Karpas-422 (cell line): ENCODE data around the gene TUBB3. TPM values are rescaled to one million over a fixed set of nuclear protein-coding genes. Genes with fewer than 3 reads are reported as not detected.

Experiments
- DNase-seq: peaks from one replicate; pipeline ENCODE4 v3.0.0-alpha.2; 2015
- H2AFZ ChIP-seq: fragments of 200-600 bp; sonication (generic); 2 replicates; pipeline ENCODE4 v1.6.1; 2014; ENCODE audit warnings: antibody characterized with exemption, low read length, mixed read lengths
- H3K27ac ChIP-seq: fragments of 200-600 bp; sonication (generic); 2 replicates; pipeline ENCODE4 v1.5.1; 2014; ENCODE audit warnings: mild to moderate bottlenecking, low read length, moderate library complexity
- H3K27me3 ChIP-seq: fragments of 200-600 bp; sonication (generic); 2 replicates; pipeline ENCODE4 v1.6.1; 2014; ENCODE audit warnings: low read length, mixed read lengths
- H3K36me3 ChIP-seq: fragments of 200-600 bp; sonication (generic); 2 replicates; pipeline ENCODE4 v1.6.1; 2014; ENCODE audit warnings: low read length, mixed read lengths; ENCODE audit not compliant: insufficient read depth
- H3K4me1 ChIP-seq: fragments of 200-600 bp; sonication (generic); 2 replicates; pipeline ENCODE4 v1.6.1; 2014; ENCODE audit warnings: mild to moderate bottlenecking, low read length, mixed read lengths
- H3K4me2 ChIP-seq: fragments of 200-600 bp; sonication (generic); 2 replicates; pipeline ENCODE4 v1.6.1; 2014; ENCODE audit warnings: low read length, low read depth, mild to moderate bottlenecking; ENCODE audit not compliant: poor library complexity, severe bottlenecking
- H3K4me3 ChIP-seq: fragments of 200-600 bp; sonication (generic); 2 replicates; pipeline ENCODE4 v1.5.1; 2014; ENCODE audit warnings: mild to moderate bottlenecking, antibody characterized with exemption, low read length, mixed read lengths
- H3K79me2 ChIP-seq: fragments of 200-600 bp; sonication (generic); 2 replicates; pipeline ENCODE4 v1.6.1; 2014; ENCODE audit warnings: mild to moderate bottlenecking, low read length, mixed read lengths
- H3K9ac ChIP-seq: fragments of 200-600 bp; sonication (generic); 2 replicates; pipeline ENCODE4 v1.6.0; 2014; ENCODE audit warnings: low read length
- H3K9me2 ChIP-seq: fragments of 200-600 bp; sonication (generic), shearing (Covaris generic); replicated peaks from 2 replicates; pipeline ENCODE4 v1.6.0; 2014; ENCODE audit warnings: mild to moderate bottlenecking, low read length, moderate library complexity; ENCODE audit not compliant: insufficient read depth
- H3K9me3 ChIP-seq: fragments of 300-700, 200-600 bp; sonication (generic); 2 replicates; pipeline ENCODE4 v1.6.1; 2014; ENCODE audit warnings: low read length, mixed read lengths
- H4K20me1 ChIP-seq: fragments of 200-600 bp; sonication (generic); 2 replicates; pipeline ENCODE4 v1.6.1; 2014; ENCODE audit warnings: mild to moderate bottlenecking, antibody characterized with exemption, low read length, low read depth; ENCODE audit not compliant: insufficient read depth
- total RNA-seq: library from RNA; depleted of rRNA; stranded (reverse); fragments of >200 nt; shearing (Covaris generic); gene quantifications from 2 replicates; pipeline ENCODE4 v1.2.3, GENCODE V29; 2014; ENCODE audit warnings: low replicate concordance

The TUBB3 gene
- total RNA-seq, 1 experiment from 2014 or later: 210 TPM

DNA sequence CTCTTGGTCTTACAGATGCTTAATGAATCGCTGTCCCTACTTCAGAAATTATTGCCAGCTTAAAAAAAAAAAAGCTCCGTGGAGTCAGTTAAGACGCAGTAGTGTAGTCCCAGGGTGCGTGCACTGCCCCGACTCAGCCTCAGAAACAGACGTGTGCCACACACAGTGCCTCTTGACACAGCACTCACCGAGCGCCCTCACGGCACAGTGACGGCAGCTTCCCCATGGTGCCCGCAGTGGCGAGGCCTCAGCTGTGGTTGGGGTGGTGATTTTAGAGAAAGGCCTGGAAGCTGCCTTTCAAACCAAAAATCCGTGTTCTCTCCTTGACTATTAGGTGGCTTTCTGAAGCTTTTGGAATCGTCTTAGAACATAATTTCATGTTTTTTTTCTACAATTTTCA, 35.9 kb upstream of the TUBB3 start:
- no peaks in the 10 kb centered on the region for H4K20me1 ChIP-seq
- H2AFZ ChIP-seq: no peak overlapping the region
- no peak for DNase-seq
- H3K4me2 ChIP-seq: no peak overlapping the region
- H3K9me3 ChIP-seq: no peaks in the 10 kb centered on the region
- no peaks in the 10 kb centered on the region for H3K9me2 ChIP-seq
- no peak overlapping the region for H3K27ac ChIP-seq
- H3K36me3 ChIP-seq: peaks cover 24% of the 10 kb centered on the region; the same call in 1 of the 2 replicates
- no peak overlapping the region for H3K9ac ChIP-seq
- peaks cover 6% of the 10 kb centered on the region for H3K79me2 ChIP-seq
- H3K4me3 ChIP-seq: no peak overlapping the region
- no peaks in the 10 kb centered on the region for H3K27me3 ChIP-seq
- no peaks in the 10 kb centered on the region for H3K4me1 ChIP-seq

GRCh38 chr16:89890200-89890599, 32.9 kb upstream of the TUBB3 start:
- Histone ChIP-seq H3K79me2 (no peaks in the 10 kb centered on the region), H2AFZ (no peak overlapping the region), H3K9me3 (no peaks in the 10 kb centered on the region), H3K36me3 (peaks cover 22% of the 10 kb centered on the region; the same call in 1 of the 2 replicates), H4K20me1 (no peaks in the 10 kb centered on the region), H3K9me2 (no peaks in the 10 kb centered on the region), H3K9ac (no peak overlapping the region), H3K4me3 (no peak overlapping the region), H3K27me3 (no peaks in the 10 kb centered on the region), H3K4me2 (no peak overlapping the region), H3K4me1 (no peaks in the 10 kb centered on the region), H3K27ac (no peak overlapping the region)
- no peak for DNase-seq

- H3K36me3 ChIP-seq: peaks cover 22% of the 10 kb centered on the region; the same call in 1 of the 2 replicates
- H3K9me2 ChIP-seq: no peaks in the 10 kb centered on the region
- H3K4me2 ChIP-seq: no peak overlapping the region
- H3K9ac ChIP-seq: no peak overlapping the region
- H3K4me1 ChIP-seq: no peaks in the 10 kb centered on the region
- no peak overlapping the region for H3K27ac ChIP-seq
- no peak overlapping the region for H2AFZ ChIP-seq
- H4K20me1 ChIP-seq: no peaks in the 10 kb centered on the region
- no peaks in the 10 kb centered on the region for H3K9me3 ChIP-seq
- H3K27me3 ChIP-seq: no peaks in the 10 kb centered on the region
- DNase-seq: no peak
- no peak overlapping the region for H3K4me3 ChIP-seq
- H3K79me2 ChIP-seq: no peaks in the 10 kb centered on the region
Observed at GRCh38 chr16:89890886-89891657, 32.1 kb upstream of the TUBB3 start.

DNA sequence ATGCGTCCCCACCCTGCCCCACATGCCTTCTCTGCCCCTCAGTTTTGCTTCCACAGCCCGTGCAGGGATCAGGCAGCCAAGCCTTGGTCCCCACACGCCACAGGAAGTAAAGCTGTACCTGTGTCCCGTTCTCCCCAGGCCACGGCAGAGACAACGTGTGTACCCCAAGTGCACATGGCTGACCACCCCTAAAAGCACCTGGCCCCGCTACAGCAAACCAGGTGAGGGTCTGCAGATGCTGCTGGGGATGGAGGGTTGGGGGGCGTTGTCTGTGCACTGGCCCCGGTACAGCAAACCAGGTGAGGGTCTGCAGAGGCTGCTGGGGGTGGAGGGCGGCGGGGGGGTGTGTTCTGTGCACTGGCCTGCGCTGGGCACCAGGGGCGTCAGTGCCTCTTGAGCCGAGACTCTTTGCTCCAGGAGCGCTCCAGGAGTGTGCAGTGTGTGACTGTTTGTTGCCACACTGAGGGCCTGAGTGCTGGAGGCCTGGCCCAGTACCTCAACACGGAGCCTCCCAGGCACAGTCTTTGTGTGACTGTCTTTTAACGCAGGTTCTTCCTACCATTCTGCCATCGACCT, 31.0 kb upstream of the TUBB3 start:
- H3K36me3 ChIP-seq: peaks cover 19% of the 10 kb centered on the region; the same call in 1 of the 2 replicates
- no peak for DNase-seq
- no peaks in the 10 kb centered on the region for H3K79me2 ChIP-seq
- H4K20me1 ChIP-seq: no peaks in the 10 kb centered on the region
- H3K9me2 ChIP-seq: no peaks in the 10 kb centered on the region
- H3K27me3 ChIP-seq: no peaks in the 10 kb centered on the region
- no peak overlapping the region for H3K4me3 ChIP-seq
- no peak overlapping the region for H3K27ac ChIP-seq
- H3K4me2 ChIP-seq: no peak overlapping the region
- H2AFZ ChIP-seq: no peak overlapping the region
- H3K9me3 ChIP-seq: no peaks in the 10 kb centered on the region
- no peaks in the 10 kb centered on the region for H3K4me1 ChIP-seq
- H3K9ac ChIP-seq: no peak overlapping the region

GRCh38 chr16:89892635-89893034, 30.5 kb upstream of the TUBB3 start:
- Histone ChIP-seq H4K20me1 (no peaks in the 10 kb centered on the region), H3K27ac (no peak overlapping the region), H3K9ac (no peak overlapping the region), H2AFZ (no peak overlapping the region), H3K27me3 (no peaks in the 10 kb centered on the region), H3K4me3 (no peak overlapping the region), H3K4me2 (no peak overlapping the region), H3K9me2 (no peaks in the 10 kb centered on the region), H3K36me3 (peaks cover 14% of the 10 kb centered on the region; the same call in 1 of the 2 replicates), H3K79me2 (no peaks in the 10 kb centered on the region), H3K9me3 (no peaks in the 10 kb centered on the region), H3K4me1 (no peaks in the 10 kb centered on the region)
- DNase-seq: no peak

DNA sequence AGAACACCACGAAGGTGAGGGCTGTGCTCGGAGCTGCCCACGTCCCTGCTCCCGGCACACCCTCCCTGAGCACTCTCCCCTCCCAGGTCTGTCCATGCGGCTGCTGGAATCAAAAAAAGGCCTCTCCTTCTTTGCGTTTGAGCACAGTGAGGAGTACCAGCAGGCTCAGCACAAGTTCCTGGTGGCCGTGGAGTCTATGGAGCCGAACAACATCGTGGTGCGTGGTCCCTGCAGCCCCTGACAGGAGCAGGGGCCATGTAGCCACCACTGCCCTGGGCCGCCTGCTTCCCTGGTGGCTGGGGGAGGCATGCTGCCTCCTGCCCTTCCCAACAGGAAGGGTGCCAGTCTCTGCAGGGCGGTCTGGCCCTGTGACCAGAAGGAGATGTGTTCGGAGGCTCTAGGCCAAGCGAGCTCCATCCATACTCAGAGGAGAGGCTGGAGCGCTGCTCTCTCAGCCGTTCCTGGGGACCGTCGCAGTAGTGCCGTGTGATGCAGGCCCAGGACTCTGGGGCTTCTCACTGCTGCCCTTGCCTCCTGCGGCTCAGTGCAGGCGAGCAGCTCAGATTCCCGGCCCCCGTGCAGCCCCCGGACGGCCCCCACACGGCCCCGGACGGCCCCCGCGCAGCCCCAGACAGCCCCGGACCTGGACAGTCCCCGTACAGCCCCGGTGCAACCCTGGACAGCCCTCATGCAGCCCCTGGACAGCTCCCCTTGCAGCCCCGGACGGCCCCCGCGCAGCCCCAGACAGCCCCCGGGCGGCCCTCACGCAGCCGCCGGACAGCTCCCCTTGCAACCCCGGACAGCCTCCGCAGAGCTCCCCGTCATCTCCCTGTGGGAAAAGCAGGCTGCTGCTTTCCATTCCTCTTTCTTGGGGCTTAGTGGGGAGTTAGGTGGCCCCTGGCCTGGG, 29.2 kb upstream of the TUBB3 start:
- Histone ChIP-seq H3K9ac (no peak overlapping the region), H3K27ac (no peak overlapping the region), H3K9me2 (no peaks in the 10 kb centered on the region), H2AFZ (no peak overlapping the region), H3K27me3 (no peaks in the 10 kb centered on the region), H3K36me3 (peaks cover 17% of the 10 kb centered on the region; the same call in 1 of the 2 replicates), H4K20me1 (no peaks in the 10 kb centered on the region), H3K9me3 (no peaks in the 10 kb centered on the region), H3K4me2 (no peak overlapping the region), H3K79me2 (no peaks in the 10 kb centered on the region), H3K4me3 (no peak overlapping the region), H3K4me1 (no peaks in the 10 kb centered on the region)
- no peak for DNase-seq

DNA sequence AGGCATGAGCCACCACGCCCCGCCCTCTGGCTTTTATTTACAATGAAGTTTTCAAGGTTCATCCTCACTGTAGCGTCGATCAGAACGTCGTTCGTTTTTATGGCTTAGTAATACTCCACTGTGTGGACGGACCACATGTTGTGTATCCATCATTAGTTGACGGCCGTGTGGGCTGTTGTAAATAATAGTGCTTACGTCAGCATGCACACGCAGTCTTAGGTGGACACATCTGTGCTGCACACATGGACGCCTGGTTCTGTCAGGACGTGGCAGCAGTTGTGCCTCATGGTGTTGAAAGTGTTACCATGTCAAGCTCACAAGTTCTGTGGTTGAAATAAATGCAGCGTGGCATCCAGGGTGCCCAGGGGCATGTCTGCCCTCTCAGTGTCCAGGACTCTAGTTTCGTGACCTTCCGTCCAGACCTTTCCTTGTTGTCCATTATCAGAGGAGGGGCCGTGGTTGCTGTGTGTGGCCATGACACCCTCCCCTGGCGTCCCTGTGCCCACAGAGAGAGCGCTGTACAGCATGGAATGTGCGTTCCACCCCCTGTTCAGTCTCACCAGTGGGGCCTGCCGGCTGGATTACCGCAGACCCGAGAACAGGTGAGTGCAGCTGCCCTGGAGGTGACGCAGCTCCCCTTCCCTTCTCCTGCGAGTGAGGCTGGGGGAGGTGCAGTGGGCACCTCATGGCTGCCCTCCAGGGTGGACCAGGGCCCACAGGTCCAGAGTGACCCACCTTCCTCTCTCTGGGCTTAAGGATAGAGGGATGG, 27.5 kb upstream of the TUBB3 start:
- Histone ChIP-seq H3K4me3 (no peak overlapping the region), H2AFZ (no peak overlapping the region), H3K4me1 (no peaks in the 10 kb centered on the region), H3K36me3 (peaks cover 20% of the 10 kb centered on the region; the same call in 1 of the 2 replicates), H3K9me3 (no peaks in the 10 kb centered on the region), H3K27ac (no peak overlapping the region), H4K20me1 (no peaks in the 10 kb centered on the region), H3K9ac (no peak overlapping the region), H3K79me2 (no peaks in the 10 kb centered on the region), H3K4me2 (no peak overlapping the region), H3K27me3 (no peaks in the 10 kb centered on the region), H3K9me2 (no peaks in the 10 kb centered on the region)
- no peak for DNase-seq
